ENCODE results near the gene PRTFDC1. TPM values are rescaled to one million over a fixed set of nuclear protein-coding genes. Genes with fewer than 3 reads are reported as not detected.

The PRTFDC1 gene
- total and polyA plus RNA-seq, 10 donors = 0.85 to 3.8 (median 2.6) TPM

DNA sequence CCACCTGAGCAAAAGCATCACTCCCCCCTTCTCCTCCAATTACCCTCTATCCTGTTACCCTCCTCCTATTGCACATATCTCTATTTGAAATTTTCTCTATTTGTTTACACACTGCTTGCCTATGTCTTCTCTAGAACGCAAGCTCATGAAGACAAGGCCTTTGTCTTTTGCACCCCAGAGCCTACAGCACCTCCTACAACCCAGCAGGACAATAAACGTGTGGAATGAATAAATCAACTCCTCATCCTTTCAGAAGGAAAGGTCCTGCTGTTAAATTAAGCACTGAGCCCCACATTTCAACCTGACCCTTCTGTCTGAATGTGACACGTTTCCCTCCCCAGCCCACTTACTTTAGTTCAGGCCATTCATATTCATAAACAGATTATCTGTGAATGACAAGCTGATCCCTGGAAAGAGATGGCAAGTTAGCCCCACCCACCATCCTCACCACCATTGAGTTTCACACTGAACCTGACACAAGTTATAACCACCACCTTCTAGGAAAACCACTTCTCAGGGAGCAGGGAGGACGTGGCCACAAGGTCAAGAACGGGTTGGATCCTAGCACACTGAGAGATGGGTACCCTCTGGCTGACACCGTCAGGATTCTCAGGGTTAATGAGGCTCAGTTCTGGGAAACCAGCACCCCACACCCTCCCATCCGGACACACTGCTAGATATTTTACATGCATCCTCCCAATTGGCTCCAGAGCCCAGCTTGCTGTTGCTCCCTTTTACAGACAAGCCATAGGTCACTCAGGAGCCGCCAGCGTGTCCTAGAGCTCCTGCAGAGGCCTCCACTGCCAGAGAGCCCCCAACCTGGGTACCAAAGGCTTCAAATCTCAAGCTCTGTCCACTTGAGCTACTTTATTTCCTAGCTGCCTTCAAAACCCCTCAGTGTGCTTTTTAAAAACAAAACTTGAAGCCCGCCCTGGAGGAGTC is 934 bp downstream of the PRTFDC1 start:
- WGBS, 5 donors = 48 to 66% (median 61%) methylated on average over 10 of the region's 10 CpGs
- peak in 1 of 3 donors; percentile 52 for TF ChIP-seq POLR2AphosphoS5 (IDR thresholded peaks at IDR 0.05)
- no peak for TF ChIP-seq POLR2A (IDR thresholded peaks at IDR 0.05)
- H3K4me1 ChIP-seq = peaks cover 0 to 29% (median 16%) of the 10 kb centered on the region in 6 donors
- H3K27me3 ChIP-seq (replicated peaks in 1 of 7) = peaks cover 0 to 19% (median 0%) of the 10 kb centered on the region in 7 donors
- peak overlapping the region; percentile 38 to 79 (median 52) for H3K4me3 ChIP-seq
- H3K9me3 ChIP-seq = no peaks in the 10 kb centered on the region
- peak overlapping the region; percentile 64 to 84 (median 78) for H3K27ac ChIP-seq
- DNase-seq = no peak
- intact Hi-C loops (cut with DNase I; ENCODE audit: low total_unique reads) = no loop called here
- H3K36me3 ChIP-seq = no peaks in the 10 kb centered on the region

- DNase-seq = no peak
- intact Hi-C loops (cut with DNase I; ENCODE audit: low total_unique reads) = no loop called here
- WGBS, 5 donors = 78 to 87% (median 83%) methylated on average over 5 of the region's 5 CpGs
- no peak overlapping the region for H3K4me3 ChIP-seq
- no peaks in the 10 kb centered on the region for H3K36me3 ChIP-seq
- H3K27me3 ChIP-seq (replicated peaks in 1 of 7) = peaks cover 0 to 19% (median 0%) of the 10 kb centered on the region in 7 donors
- TF ChIP-seq POLR2A (IDR thresholded peaks at IDR 0.05) (no peak), POLR2AphosphoS5 (IDR thresholded peaks at IDR 0.05) (no peak), CTCF (IDR thresholded peaks at IDR 0.05 in 8 of 11, conservative IDR thresholded peaks at IDR 0.05 in 3 of 11) (no peak)
- H3K27ac ChIP-seq = peak overlapping the region in 2 of 8 donors; percentile 83 to 84
- H3K9me3 ChIP-seq = no peaks in the 10 kb centered on the region
- H3K4me1 ChIP-seq = peaks cover 0 to 29% (median 16%) of the 10 kb centered on the region in 6 donors
Measured at GRCh38 chr10:24950439-24950838, 2.0 kb downstream of the PRTFDC1 start.

DNA sequence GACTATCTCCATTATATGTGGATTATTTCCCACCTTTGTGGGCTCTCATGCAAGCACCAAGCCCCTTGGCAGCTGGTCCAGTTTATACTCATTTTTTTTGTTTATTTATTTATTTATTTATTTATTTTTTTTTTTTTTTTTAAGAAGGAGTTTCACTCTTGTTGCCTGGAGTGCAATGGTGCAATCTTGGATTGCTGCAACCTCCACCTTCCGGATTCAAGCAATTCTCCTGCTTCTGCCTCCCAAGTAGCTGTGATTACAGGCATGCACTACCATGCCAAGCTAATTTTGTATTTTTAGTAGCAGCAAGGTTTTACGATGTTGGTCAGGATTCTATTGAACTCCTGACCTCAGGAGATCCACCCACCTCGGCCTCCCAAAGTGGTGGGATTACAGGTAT is 2.8 kb downstream of the PRTFDC1 start:
- 75 to 94% (median 89%) methylated on average over 3 of the region's 3 CpGs for WGBS, 5 donors
- Histone ChIP-seq H3K27me3 (replicated peaks in 1 of 7) (peaks cover 0 to 19% (median 0%) of the 10 kb centered on the region in 7 donors), H3K4me1 (peaks cover 0 to 29% (median 16%) of the 10 kb centered on the region in 6 donors), H3K4me3 (no peak overlapping the region), H3K27ac (no peak overlapping the region), H3K9me3 (no peaks in the 10 kb centered on the region), H3K36me3 (no peaks in the 10 kb centered on the region)
- no peak for TF ChIP-seq POLR2A (IDR thresholded peaks at IDR 0.05)
- no peak for TF ChIP-seq POLR2AphosphoS5 (IDR thresholded peaks at IDR 0.05)
- intact Hi-C loops (cut with DNase I; ENCODE audit: low total_unique reads) = no loop called here
- no peak for DNase-seq

- TF ChIP-seq POLR2AphosphoS5 (IDR thresholded peaks at IDR 0.05) (no peak), CTCF (IDR thresholded peaks at IDR 0.05 in 8 of 11, conservative IDR thresholded peaks at IDR 0.05 in 3 of 11) (no peak), POLR2A (IDR thresholded peaks at IDR 0.05) (no peak)
- Histone ChIP-seq H3K4me1 (peaks cover 0 to 17% (median 9%) of the 10 kb centered on the region in 6 donors), H3K27ac (peak overlapping the region in 1 of 8 donors; percentile 14), H3K4me3 (no peak overlapping the region), H3K36me3 (no peaks in the 10 kb centered on the region), H3K27me3 (replicated peaks in 1 of 7) (peaks cover 0 to 10% (median 0%) of the 10 kb centered on the region in 7 donors), H3K9me3 (no peaks in the 10 kb centered on the region)
- intact Hi-C loops (cut with DNase I; ENCODE audit: low total_unique reads) = no loop called here
- WGBS, 5 donors = 68 to 86% (median 73%) methylated on average over 4 of the region's 4 CpGs
- DNase-seq = no peak
Measured at GRCh38 chr10:24947304-24948097, 4.9 kb downstream of the PRTFDC1 start.
